GM23338 (cell line): ENCODE measurements around the gene MAP2K2.

Experiments
- CREB1 ChIP-seq: fragments of 250-450 bp; sonication (Bioruptor Pico); IDR thresholded peaks from 2 replicates; pipeline ENCODE4 v1.5.0; 2020; ENCODE audit warnings: low read depth, mild to moderate bottlenecking, moderate library complexity
- CTCF ChIP-seq, 2 experiments: fragments of 200-600 bp in 1 of 2; sonication (generic) in 1 of 2; conservative IDR thresholded peaks; 2 replicates each; pipeline versions ENCODE4 v1.5.1 to v1.6.1; 2016 to 2017; ENCODE audit warnings: antibody characterized with exemption in 2 of 2, low read depth in 2 of 2, mild to moderate bottlenecking in 2 of 2, moderate library complexity in 1 of 2
- EZH2 ChIP-seq: fragments of 200-600 bp; sonication (generic); IDR thresholded peaks from one replicate; pipeline ENCODE4 v1.8.0; 2017; ENCODE audit warnings: antibody characterized with exemption, mild to moderate bottlenecking, low read depth; ENCODE audit not compliant: unreplicated experiment
- EZH2phosphoT487 ChIP-seq: fragments of 200-600 bp; sonication (generic); IDR thresholded peaks from one replicate; pipeline ENCODE4 v1.8.1; 2018; ENCODE audit warnings: antibody characterized with exemption; ENCODE audit not compliant: unreplicated experiment
- JUNB ChIP-seq: IDR thresholded peaks from one replicate; pipeline ENCODE4 v1.6.1; 2016; ENCODE audit warnings: antibody characterized with exemption; ENCODE audit not compliant: unreplicated experiment
- NANOG ChIP-seq: IDR thresholded peaks from 2 replicates; pipeline ENCODE4 v1.6.1; 2016; ENCODE audit warnings: antibody characterized with exemption, borderline replicate concordance
- POLR2AphosphoS5 ChIP-seq: IDR thresholded peaks from 2 replicates; pipeline ENCODE4 v1.6.1; 2016; ENCODE audit warnings: antibody characterized with exemption, low read depth
- REST ChIP-seq: IDR thresholded peaks from one replicate; pipeline ENCODE4 v1.6.1; 2018; ENCODE audit warnings: antibody characterized with exemption; ENCODE audit not compliant: unreplicated experiment
- STAT1 ChIP-seq: IDR thresholded peaks from one replicate; pipeline ENCODE4 v1.6.1; 2016; ENCODE audit warnings: antibody characterized with exemption; ENCODE audit not compliant: unreplicated experiment
- ZNF114 ChIP-seq: fragments of 250-450 bp; sonication (Bioruptor Pico); IDR thresholded peaks from 2 replicates; pipeline ENCODE4 v1.5.0; 2020; ENCODE audit warnings: mild to moderate bottlenecking, moderate library complexity
- ZNF331 ChIP-seq: fragments of 250-450 bp; sonication (Bioruptor Pico); IDR thresholded peaks from 2 replicates; pipeline ENCODE4 v1.5.0; 2020; ENCODE audit warnings: low read depth, mild to moderate bottlenecking, moderate library complexity
- ZNF462 ChIP-seq: fragments of 250-450 bp; sonication (Bioruptor Pico); IDR thresholded peaks from 2 replicates; pipeline ENCODE4 v1.5.0; 2020; ENCODE audit warnings: mild to moderate bottlenecking, moderate library complexity
- TF ChIP-seq, protein P1 (sequence below): IDR thresholded peaks from 2 replicates; pipeline ENCODE4 v1.6.1; 2016; ENCODE audit warnings: antibody characterized with exemption

DNA sequence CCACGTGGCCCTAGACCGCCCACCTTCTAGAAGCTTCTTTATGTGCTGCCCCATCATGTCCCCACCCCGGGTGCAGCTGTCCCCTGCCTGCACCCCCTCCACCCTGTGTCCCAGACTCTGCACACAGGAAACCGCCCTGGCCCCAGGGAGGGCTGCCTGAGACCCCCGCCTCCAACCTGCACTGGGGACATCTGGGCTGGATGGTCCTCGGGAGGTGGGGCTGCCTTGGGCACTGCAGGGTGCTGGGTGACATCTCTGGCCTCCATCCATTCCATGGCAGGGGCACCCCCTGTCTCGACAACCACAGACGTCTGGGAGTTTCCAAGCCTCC lies 39.4 kb downstream of the MAP2K2 start:
- no peak for TF ChIP-seq CTCF (conservative IDR thresholded peaks at IDR 0.05; ENCODE audit: low read depth in 2 of 2)
- no peak for TF ChIP-seq POLR2AphosphoS5
- no peak for TF ChIP-seq JUNB
- TF ChIP-seq EZH2phosphoT487, result no peak
- no peak for TF ChIP-seq REST
- no peak for TF ChIP-seq EZH2
- TF ChIP-seq, protein P1, sequence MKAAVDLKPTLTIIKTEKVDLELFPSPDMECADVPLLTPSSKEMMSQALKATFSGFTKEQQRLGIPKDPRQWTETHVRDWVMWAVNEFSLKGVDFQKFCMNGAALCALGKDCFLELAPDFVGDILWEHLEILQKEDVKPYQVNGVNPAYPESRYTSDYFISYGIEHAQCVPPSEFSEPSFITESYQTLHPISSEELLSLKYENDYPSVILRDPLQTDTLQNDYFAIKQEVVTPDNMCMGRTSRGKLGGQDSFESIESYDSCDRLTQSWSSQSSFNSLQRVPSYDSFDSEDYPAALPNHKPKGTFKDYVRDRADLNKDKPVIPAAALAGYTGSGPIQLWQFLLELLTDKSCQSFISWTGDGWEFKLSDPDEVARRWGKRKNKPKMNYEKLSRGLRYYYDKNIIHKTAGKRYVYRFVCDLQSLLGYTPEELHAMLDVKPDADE, result no peak
- no peak for TF ChIP-seq NANOG
- TF ChIP-seq CREB1, result no peak
- TF ChIP-seq ZNF114 (CRISPR knock-in tag), result no peak
- TF ChIP-seq ZNF331, result no peak
- TF ChIP-seq ZNF462 (CRISPR knock-in tag), result no peak
- TF ChIP-seq STAT1, result no peak
